BLaER1 treated with 17β-estradiol and CSF1 and Interleukin-3, amounts not matched to agents 10 nM and 100 nM (cell line): ENCODE results near the gene DAGLB.
"Not testable (repeated sequence)": the region's sequence is repeated elsewhere in the genome, so short reads cannot be mapped to it uniquely, and the experiment has no call there.

Experiments used
- H3K27ac ChIP-seq, 11 experiments: shearing (Covaris generic); formaldehyde crosslinking; 2 replicates each; pipeline ENCODE4 v1.8.1; 2022
- H3K27me3 ChIP-seq, 11 experiments: shearing (Covaris generic); formaldehyde crosslinking; 2 replicates each; pipeline ENCODE4 v1.8.1; 2022
- H3K36me3 ChIP-seq, 11 experiments: shearing (Covaris generic); formaldehyde crosslinking; 2 replicates each; pipeline ENCODE4 v1.8.1; 2022
- H3K4me1 ChIP-seq, 10 experiments: shearing (Covaris generic); formaldehyde crosslinking; 2 replicates each; pipeline ENCODE4 v1.8.1; 2022
- H3K4me2 ChIP-seq, 11 experiments: shearing (Covaris generic); formaldehyde crosslinking; 2 replicates each; pipeline ENCODE4 v1.8.1; 2022
- H3K4me3 ChIP-seq, 10 experiments: shearing (Covaris generic); formaldehyde crosslinking; 2 replicates each; pipeline ENCODE4 v1.8.1; 2022
- H3K9ac ChIP-seq, 11 experiments: shearing (Covaris generic); formaldehyde crosslinking; 2 replicates each; pipeline ENCODE4 v1.8.1; 2022
- H3K9me3 ChIP-seq, 11 experiments: shearing (Covaris generic); formaldehyde crosslinking; replicated peaks in 1 of 11; 2 replicates each; pipeline ENCODE4 v1.8.1; 2022
- H4K20me1 ChIP-seq, 11 experiments: shearing (Covaris generic); formaldehyde crosslinking; 2 replicates each; pipeline ENCODE4 v1.8.1; 2022
- Cebpa-rat ChIP-seq, 11 experiments: shearing (Covaris generic); IDR thresholded peaks; 2 replicates each; pipeline ENCODE4 v1.8.1; 2022

DAGLB gene

DNA sequence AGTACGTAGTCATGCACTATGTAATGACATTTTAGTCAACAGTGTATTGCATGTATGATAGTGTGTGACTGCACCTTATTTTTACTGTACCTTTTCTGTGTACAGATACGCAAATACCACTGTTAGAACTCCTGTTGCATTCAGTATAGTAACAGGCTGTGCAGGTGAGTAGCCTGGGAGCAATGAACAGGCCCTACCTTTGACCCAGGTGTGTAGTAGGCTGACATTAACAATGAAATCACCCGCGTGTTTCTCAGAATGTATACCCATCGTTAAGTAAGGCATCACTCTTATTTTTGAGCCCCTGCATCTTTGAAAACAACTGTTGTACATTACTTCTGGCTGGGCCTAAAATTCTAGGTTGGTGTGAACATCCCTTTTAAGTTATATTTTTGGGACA, 41.6 kb downstream of the DAGLB start:
- H3K27me3 ChIP-seq: no peaks in the 10 kb centered on the region
- H4K20me1 ChIP-seq: peaks cover 74 to 100% (median 96%) of the 10 kb centered on the region in 11 experiments
- H3K9ac ChIP-seq: no peak overlapping the region
- H3K4me3 ChIP-seq: no peak overlapping the region
- H3K27ac ChIP-seq: no peak overlapping the region
- no peak for TF ChIP-seq Cebpa-rat (IDR thresholded peaks at IDR 0.05)
- H3K36me3 ChIP-seq: peaks cover 94 to 100% (median 100%) of the 10 kb centered on the region in 11 experiments
- H3K9me3 ChIP-seq: no peaks in the 10 kb centered on the region
- no peak overlapping the region for H3K4me2 ChIP-seq
- peaks cover 0 to 8% (median under 1%) of the 10 kb centered on the region in 10 experiments; a peak in 8 of 20 replicates for H3K4me1 ChIP-seq

- peaks cover 79 to 100% (median 99%) of the 10 kb centered on the region in 11 experiments for H4K20me1 ChIP-seq
- peak overlapping the region in 1 of 11 experiments; percentile 21; a peak in 1 of 22 replicates for H3K27ac ChIP-seq
- H3K4me2 ChIP-seq: no peak overlapping the region
Observed at GRCh38 chr7:6403907-6404306, 43.8 kb downstream of the DAGLB start.

GRCh38 chr7:6402741-6403140, 45.0 kb downstream of the DAGLB start:
- H3K4me3 ChIP-seq: no peak overlapping the region
- H4K20me1 ChIP-seq: peaks cover 83 to 100% (median 99%) of the 10 kb centered on the region in 11 experiments
- peaks cover 21 to 41% (median 32%) of the 10 kb centered on the region in 10 experiments; a peak in 19 of 20 replicates for H3K4me1 ChIP-seq
- peaks cover 97 to 100% (median 100%) of the 10 kb centered on the region in 11 experiments for H3K36me3 ChIP-seq
- no peaks in the 10 kb centered on the region for H3K9me3 ChIP-seq
- no peak overlapping the region for H3K4me2 ChIP-seq
- no peak overlapping the region for H3K27ac ChIP-seq
- H3K9ac ChIP-seq: no peak overlapping the region
- no peaks in the 10 kb centered on the region for H3K27me3 ChIP-seq
- no peak for TF ChIP-seq Cebpa-rat (IDR thresholded peaks at IDR 0.05)

More at GRCh38 chr7:6403907-6404306, 43.8 kb downstream of the DAGLB start:
- no peak for TF ChIP-seq Cebpa-rat (IDR thresholded peaks at IDR 0.05)
- H3K9ac ChIP-seq: no peak overlapping the region
- H3K9me3 ChIP-seq: no peaks in the 10 kb centered on the region
- no peak overlapping the region for H3K4me3 ChIP-seq
- H3K36me3 ChIP-seq: peaks cover 98 to 100% (median 100%) of the 10 kb centered on the region in 11 experiments
- no peaks in the 10 kb centered on the region for H3K27me3 ChIP-seq
- H3K4me1 ChIP-seq: peaks cover 11 to 30% (median 22%) of the 10 kb centered on the region in 10 experiments; a peak in 18 of 20 replicates

DNA sequence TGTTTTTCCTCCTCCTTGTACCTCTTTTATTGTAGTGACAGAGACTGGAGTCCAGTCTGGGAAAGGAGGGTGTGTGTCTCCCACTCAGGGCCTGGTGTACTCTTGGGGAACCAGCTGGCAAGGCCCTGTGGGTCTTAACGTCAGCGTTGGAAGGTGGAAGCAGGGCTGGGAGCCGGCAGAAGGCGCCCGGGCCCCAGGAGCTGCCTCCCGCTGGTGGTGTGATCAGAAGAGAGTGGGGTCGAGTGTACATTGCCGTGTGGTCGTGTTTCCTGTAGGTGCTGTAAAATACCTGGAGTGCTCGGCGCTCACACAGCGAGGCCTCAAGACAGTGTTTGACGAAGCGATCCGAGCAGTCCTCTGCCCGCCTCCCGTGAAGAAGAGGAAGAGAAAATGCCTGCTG, 45.7 kb downstream of the DAGLB start:
- peaks cover 90 to 100% (median 98%) of the 10 kb centered on the region in 11 experiments for H3K36me3 ChIP-seq

DNA sequence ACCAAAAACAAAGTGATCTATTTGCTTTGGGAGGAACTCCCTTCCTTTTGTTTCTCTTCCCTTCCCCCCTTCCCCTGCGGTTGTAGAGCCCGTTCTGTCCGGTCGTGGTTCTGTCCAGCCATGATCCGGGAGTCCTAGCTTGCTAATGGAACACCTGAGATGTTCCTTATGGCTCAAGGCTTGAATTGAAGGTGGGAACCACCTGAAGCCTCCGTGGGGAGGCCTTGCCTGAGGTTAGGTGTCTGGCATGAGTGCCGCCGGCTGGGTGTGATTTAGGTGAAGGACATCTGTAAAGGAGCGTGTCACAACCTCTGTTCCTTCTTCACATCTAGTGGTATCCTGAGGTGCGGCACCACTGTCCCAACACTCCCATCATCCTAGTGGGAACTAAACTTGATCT, 46.2 kb downstream of the DAGLB start:
- Histone ChIP-seq H3K36me3 (peaks cover 84 to 96% (median 93%) of the 10 kb centered on the region in 11 experiments), H4K20me1 (peaks cover 91 to 100% (median 99%) of the 10 kb centered on the region in 11 experiments), H3K9me3 (no peaks in the 10 kb centered on the region), H3K4me2 (no peak overlapping the region), H3K27ac (peak overlapping the region in 4 of 11 experiments; percentile 2 to 61 (median 38); a peak in 4 of 22 replicates), H3K27me3 (no peaks in the 10 kb centered on the region), H3K9ac (peak overlapping the region in 4 of 11 experiments; percentile 11 to 28 (median 16); a peak in 2 of 22 replicates), H3K4me1 (peaks cover 23 to 53% (median 44%) of the 10 kb centered on the region in 10 experiments), H3K4me3 (no peak overlapping the region)
- no peak for TF ChIP-seq Cebpa-rat (IDR thresholded peaks at IDR 0.05)

More for the DNA sequence above, 45.7 kb downstream of the DAGLB start:
- Histone ChIP-seq H3K9me3 (no peaks in the 10 kb centered on the region), H3K9ac (peak overlapping the region in 2 of 11 experiments; percentile 11 to 18; a peak in 2 of 22 replicates), H3K4me3 (no peak overlapping the region), H3K27me3 (no peaks in the 10 kb centered on the region), H3K4me1 (peaks cover 21 to 48% (median 39%) of the 10 kb centered on the region in 10 experiments; a peak in 19 of 20 replicates), H4K20me1 (peaks cover 90 to 100% (median 99%) of the 10 kb centered on the region in 11 experiments), H3K4me2 (no peak overlapping the region), H3K27ac (no peak overlapping the region; a peak in 1 of 22 replicates)
- TF ChIP-seq Cebpa-rat (IDR thresholded peaks at IDR 0.05): no peak

DNA sequence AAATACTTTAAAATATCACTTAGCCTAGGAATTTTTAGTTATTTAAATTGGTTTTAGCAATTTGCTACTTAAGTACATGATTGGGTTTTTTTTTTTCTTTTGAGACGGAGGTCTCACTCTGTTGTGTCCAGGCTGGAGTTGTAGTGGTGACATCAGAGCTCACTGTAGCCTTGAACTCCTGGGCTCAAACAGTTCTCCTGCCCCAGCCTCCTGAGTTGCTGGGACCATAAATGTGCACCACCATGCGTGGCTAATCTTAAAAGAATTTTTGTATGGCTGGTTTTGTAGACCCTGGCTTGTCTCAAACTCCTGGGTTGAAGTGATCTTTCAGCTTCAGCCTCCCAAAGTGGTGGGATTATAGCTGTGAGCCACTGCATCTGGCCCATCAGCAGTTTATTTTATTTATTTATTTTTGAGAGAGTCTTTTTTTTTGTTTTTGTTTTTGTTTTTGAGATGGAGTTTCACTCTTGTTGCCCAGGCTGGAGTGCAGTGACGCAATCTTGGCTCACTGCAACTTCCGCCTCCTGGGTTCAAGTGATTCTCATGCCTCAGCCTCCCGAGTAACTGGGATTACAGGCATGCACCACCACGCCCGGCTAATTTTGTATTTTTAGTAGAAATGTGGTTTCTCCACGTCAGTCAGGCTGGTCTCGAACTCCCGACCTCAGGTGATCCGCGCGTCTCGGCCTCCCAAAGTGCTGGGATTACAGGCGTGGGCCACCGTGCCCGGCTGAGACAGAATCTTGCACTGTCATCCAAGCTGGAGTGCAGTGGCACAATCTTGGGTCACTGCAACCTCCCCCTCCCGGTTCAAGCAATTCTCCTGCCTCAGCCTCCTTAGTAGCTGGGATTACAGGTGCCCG, 47.3 kb downstream of the DAGLB start:
- H3K4me1 ChIP-seq: peaks cover 34 to 63% (median 54%) of the 10 kb centered on the region in 10 experiments
- H3K4me3 ChIP-seq, H3K9me3 ChIP-seq, H3K27me3 ChIP-seq: not testable (repeated sequence)
- H3K36me3 ChIP-seq: peaks cover 75 to 90% (median 85%) of the 10 kb centered on the region in 11 experiments
- H4K20me1 ChIP-seq: peaks cover 92 to 100% (median 99%) of the 10 kb centered on the region in 11 experiments
- peak overlapping the region in 9 of 11 experiments; percentile 10 to 93 (median 50); a peak in 14 of 22 replicates for H3K4me2 ChIP-seq
- peak overlapping the region in 6 of 11 experiments; percentile 2 to 61 (median 42); a peak in 10 of 22 replicates for H3K27ac ChIP-seq
- H3K9ac ChIP-seq: peak overlapping the region in 4 of 11 experiments; percentile 14 to 26 (median 18); a peak in 3 of 22 replicates
- peak in 7 of 11 experiments; percentile 10 to 54 (median 48); a peak in 6 of 22 replicates for TF ChIP-seq Cebpa-rat (IDR thresholded peaks at IDR 0.05)

GRCh38 chr7:6399351-6399750, 48.4 kb downstream of the DAGLB start:
- Histone ChIP-seq H3K9me3 (peaks cover 0 to 3% (median 0%) of the 10 kb centered on the region in 11 experiments; a peak in 2 of 22 replicates), H3K4me1 (peaks cover 40 to 75% (median 65%) of the 10 kb centered on the region in 10 experiments), H3K27ac (peak overlapping the region in 4 of 11 experiments; percentile 6 to 33 (median 20); a peak in 5 of 22 replicates), H4K20me1 (peaks cover 93 to 100% (median 99%) of the 10 kb centered on the region in 11 experiments), H3K4me3 (no peak overlapping the region), H3K27me3 (no peaks in the 10 kb centered on the region), H3K9ac (peak overlapping the region in 5 of 11 experiments; percentile 11 to 52 (median 33); a peak in 6 of 22 replicates), H3K36me3 (peaks cover 74 to 89% (median 85%) of the 10 kb centered on the region in 11 experiments), H3K4me2 (peak overlapping the region in 9 of 11 experiments; percentile 6 to 93 (median 50); a peak in 15 of 22 replicates)
- no peak for TF ChIP-seq Cebpa-rat (IDR thresholded peaks at IDR 0.05)

GRCh38 chr7:6398943-6399342, 48.8 kb downstream of the DAGLB start:
- H3K9ac ChIP-seq: peak overlapping the region in 5 of 11 experiments; percentile 5 to 52 (median 11); a peak in 3 of 22 replicates
- peaks cover 0 to 4% (median 0%) of the 10 kb centered on the region in 11 experiments; a peak in 2 of 22 replicates for H3K9me3 ChIP-seq
- peak overlapping the region in 2 of 11 experiments; percentile 16 to 21; a peak in 1 of 22 replicates for H3K27ac ChIP-seq
- H3K4me1 ChIP-seq: peaks cover 41 to 79% (median 69%) of the 10 kb centered on the region in 10 experiments
- H3K36me3 ChIP-seq: peaks cover 74 to 89% (median 85%) of the 10 kb centered on the region in 11 experiments
- no peaks in the 10 kb centered on the region for H3K27me3 ChIP-seq
- peak overlapping the region in 7 of 11 experiments; percentile 18 to 93 (median 50); a peak in 11 of 22 replicates for H3K4me2 ChIP-seq
- TF ChIP-seq Cebpa-rat (IDR thresholded peaks at IDR 0.05): no peak
- H4K20me1 ChIP-seq: peaks cover 93 to 100% (median 99%) of the 10 kb centered on the region in 11 experiments
- H3K4me3 ChIP-seq: no peak overlapping the region

DNA sequence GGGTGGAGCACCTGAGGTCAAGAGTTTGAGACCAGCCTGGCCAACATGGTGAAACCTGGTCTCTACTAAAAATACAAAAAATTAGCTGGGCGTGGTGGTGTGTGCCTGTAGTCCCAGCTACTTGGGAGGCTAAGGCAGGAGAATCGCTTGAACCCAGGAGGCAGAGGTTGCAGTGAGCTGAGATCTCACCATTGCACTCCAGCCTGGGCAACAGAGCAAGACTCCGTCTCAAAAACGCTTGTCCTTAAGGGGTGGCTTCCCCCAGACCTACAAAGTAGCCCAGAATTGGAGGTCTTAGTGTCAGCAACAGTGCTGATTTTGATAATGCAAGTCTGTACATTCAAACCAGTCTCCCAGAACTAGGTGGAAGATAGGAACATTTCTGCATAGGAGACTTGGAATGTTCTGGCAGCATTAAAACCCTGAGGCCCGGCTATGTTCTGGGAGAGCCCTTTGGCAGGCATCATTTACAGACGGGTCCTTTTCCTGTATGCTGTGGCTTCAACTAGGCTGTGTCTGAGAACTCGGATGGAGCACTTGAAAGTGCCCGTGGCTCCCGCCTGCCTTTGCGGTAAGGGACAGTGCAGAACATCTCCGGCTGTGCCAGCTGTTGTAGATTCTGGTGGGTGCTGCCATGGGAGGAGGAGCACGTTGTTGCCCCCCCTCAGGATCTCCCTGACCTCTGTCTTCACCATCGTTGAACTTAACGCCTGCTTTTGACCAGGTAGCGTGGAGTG, 49.8 kb downstream of the DAGLB start:
- peaks cover 94 to 100% (median 99%) of the 10 kb centered on the region in 11 experiments for H4K20me1 ChIP-seq

More for the DNA sequence above, 49.8 kb downstream of the DAGLB start:
- not testable (repeated sequence) for H3K4me3 ChIP-seq, H3K9me3 ChIP-seq, H3K27me3 ChIP-seq
- Histone ChIP-seq H3K36me3 (peaks cover 74 to 88% (median 84%) of the 10 kb centered on the region in 11 experiments), H3K4me1 (peaks cover 51 to 89% (median 79%) of the 10 kb centered on the region in 10 experiments), H3K9ac (peak overlapping the region in 4 of 11 experiments; percentile 6 to 52 (median 9); a peak in 2 of 22 replicates), H3K4me2 (peak overlapping the region in 5 of 11 experiments; percentile 32 to 93 (median 86); a peak in 8 of 22 replicates), H3K27ac (peak overlapping the region in 4 of 11 experiments; percentile 3 to 21 (median 7); a peak in 2 of 22 replicates)
